Left lung (tissue), 10 donors: ENCODE measurements around the gene RGS12. TPM values are rescaled to one million over a fixed set of nuclear protein-coding genes. Genes with fewer than 3 reads are reported as not detected.

Experiments
- ATAC-seq: fragments of 200-7000 bp; cut with Tn5 transposase; one replicate; pipeline ENCODE4 v1.9.1; 2020; ENCODE audit warnings: moderate library complexity
- DNase-seq, 4 donors: peaks; one replicate each; pipeline ENCODE4 v3.0.0-alpha.2; 2013 to 2020
- H3K27ac ChIP-seq, 2 donors: fragments of 200-600 bp; sonication (generic) in 1 of 2; one replicate each; pipeline versions ENCODE4 v1.5.0 to v1.8.0; 2020 to 2021
- H3K27me3 ChIP-seq, 2 donors: fragments of 200-600 bp; sonication (generic) in 1 of 2; one replicate each; pipeline versions ENCODE4 v1.5.0 to v1.8.0; 2020 to 2021
- H3K36me3 ChIP-seq, 2 donors: fragments of 200-600 bp; sonication (generic) in 1 of 2; one replicate each; pipeline versions ENCODE4 v1.5.0 to v1.8.0; 2020 to 2021
- H3K4me1 ChIP-seq, 2 donors: fragments of 200-600 bp; one replicate each; pipeline ENCODE4 v1.8.0; 2021
- H3K4me3 ChIP-seq, 2 donors: fragments of 200-600 bp; sonication (generic) in 1 of 2; one replicate each; pipeline versions ENCODE4 v1.5.0 to v1.8.0; 2020 to 2021; ENCODE audit warnings: mild to moderate bottlenecking in 1 of 2
- H3K9me3 ChIP-seq, 2 donors: fragments of 200-600 bp; sonication (generic) in 1 of 2; one replicate each; pipeline versions ENCODE4 v1.5.0 to v1.8.0; 2020 to 2021
- intact Hi-C, 2 donors: fragments of 100-400 bp; cut with DNase I; formaldehyde crosslinking; loops; one replicate each; pipeline versions ENCODE4 v1.11.2 to v1.14.2; 2022
- polyA plus RNA-seq, 6 donors: library from polyadenylated mRNA; unstranded; fragments of 120-200 nt; gene quantifications; one replicate each; pipeline ENCODE4 v1.2.1, GENCODE V29; 2013; ENCODE audit not compliant: insufficient read length in 6 of 6
- total RNA-seq, 2 donors: library from RNA; stranded (reverse); fragmentation: NEBNext Ultra II Directional; extraction: Animal tissue kit (Norgen Biotek cat#: 25700); gene quantifications; one replicate each; pipeline ENCODE4 v1.2.1, GENCODE V29; 2021
- TF ChIP-seq, protein P1 (sequence below), 2 donors: fragments of 200-600 bp; sonication (generic) in 1 of 2; IDR thresholded peaks; one replicate each; pipeline versions ENCODE4 v1.5.0 to v1.8.0; 2021; ENCODE audit warnings: antibody characterized with exemption in 2 of 2
- donor health status: DM: no; HTN: yes; CAD: no.
- donor health status: DM: no; HTN: no; CAD: no.

The RGS12 gene
- total and polyA plus RNA-seq, 8 donors, result 28.2 to 80.7 (median 68.2) TPM

- H3K9me3 ChIP-seq, result no peaks in the 10 kb centered on the region
- H3K4me1 ChIP-seq, result peaks cover 0 to under 1% of the 10 kb centered on the region in 2 donors
- TF ChIP-seq, protein P1, sequence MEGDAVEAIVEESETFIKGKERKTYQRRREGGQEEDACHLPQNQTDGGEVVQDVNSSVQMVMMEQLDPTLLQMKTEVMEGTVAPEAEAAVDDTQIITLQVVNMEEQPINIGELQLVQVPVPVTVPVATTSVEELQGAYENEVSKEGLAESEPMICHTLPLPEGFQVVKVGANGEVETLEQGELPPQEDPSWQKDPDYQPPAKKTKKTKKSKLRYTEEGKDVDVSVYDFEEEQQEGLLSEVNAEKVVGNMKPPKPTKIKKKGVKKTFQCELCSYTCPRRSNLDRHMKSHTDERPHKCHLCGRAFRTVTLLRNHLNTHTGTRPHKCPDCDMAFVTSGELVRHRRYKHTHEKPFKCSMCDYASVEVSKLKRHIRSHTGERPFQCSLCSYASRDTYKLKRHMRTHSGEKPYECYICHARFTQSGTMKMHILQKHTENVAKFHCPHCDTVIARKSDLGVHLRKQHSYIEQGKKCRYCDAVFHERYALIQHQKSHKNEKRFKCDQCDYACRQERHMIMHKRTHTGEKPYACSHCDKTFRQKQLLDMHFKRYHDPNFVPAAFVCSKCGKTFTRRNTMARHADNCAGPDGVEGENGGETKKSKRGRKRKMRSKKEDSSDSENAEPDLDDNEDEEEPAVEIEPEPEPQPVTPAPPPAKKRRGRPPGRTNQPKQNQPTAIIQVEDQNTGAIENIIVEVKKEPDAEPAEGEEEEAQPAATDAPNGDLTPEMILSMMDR (IDR thresholded peaks at IDR 0.05), result no peak
- H3K36me3 ChIP-seq, result no peaks in the 10 kb centered on the region
- H3K27ac ChIP-seq, result no peak overlapping the region
- DNase-seq (no peak), ATAC-seq (no peak)
- H3K27me3 ChIP-seq, result no peaks in the 10 kb centered on the region
- intact Hi-C loops, result no loop called here
- H3K4me3 ChIP-seq, result no peak overlapping the region
Measured at GRCh38 chr4:3336382-3337356, 43.8 kb downstream of the RGS12 start.

GRCh38 chr4:3337357-3337732 lies 44.5 kb downstream of the RGS12 start:
- no peak for ATAC-seq
- H3K9me3 ChIP-seq, result no peaks in the 10 kb centered on the region
- H3K4me3 ChIP-seq, result no peak overlapping the region
- no peaks in the 10 kb centered on the region for H3K36me3 ChIP-seq
- intact Hi-C loops, result no loop called here
- H3K27me3 ChIP-seq, result no peaks in the 10 kb centered on the region
- peaks cover 0 to 3% of the 10 kb centered on the region in 2 donors for H3K4me1 ChIP-seq
- no peak for DNase-seq
- TF ChIP-seq, protein P1 (IDR thresholded peaks at IDR 0.05), result no peak
- H3K27ac ChIP-seq, result no peak overlapping the region

DNA sequence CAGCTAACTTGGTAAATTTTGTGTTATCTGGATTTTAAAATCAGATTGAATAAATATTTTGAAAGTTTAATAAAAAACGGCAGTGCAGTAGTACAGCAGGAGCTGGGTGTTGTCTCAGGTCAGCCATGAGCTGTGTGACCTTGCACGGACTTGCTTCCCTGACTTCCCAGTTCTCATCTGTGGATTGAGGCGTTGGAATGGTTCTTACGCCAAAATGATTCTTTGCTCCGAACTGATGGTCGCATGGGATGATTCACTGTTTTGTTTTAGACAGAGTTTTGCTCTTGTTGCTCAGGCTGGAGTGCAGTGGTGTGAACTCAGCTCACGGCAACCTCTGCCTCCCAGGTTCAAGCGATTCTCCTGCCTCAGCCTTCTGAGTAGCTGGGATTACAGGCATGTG lies 45.0 kb downstream of the RGS12 start:
- Histone ChIP-seq H3K27me3 (no peaks in the 10 kb centered on the region), H3K4me1 (peaks cover 0 to 3% of the 10 kb centered on the region in 2 donors), H3K9me3 (no peaks in the 10 kb centered on the region), H3K4me3 (no peak overlapping the region), H3K27ac (no peak overlapping the region), H3K36me3 (no peaks in the 10 kb centered on the region)
- intact Hi-C loops, result no loop called here
- no peak for ATAC-seq
- TF ChIP-seq, protein P1 (IDR thresholded peaks at IDR 0.05), result no peak
- no peak for DNase-seq

GRCh38 chr4:3338321-3338838 lies 45.6 kb downstream of the RGS12 start:
- DNase-seq, result peak in 1 of 4 donors; percentile 72
- TF ChIP-seq, protein P1 (IDR thresholded peaks at IDR 0.05), result no peak
- no peaks in the 10 kb centered on the region for H3K36me3 ChIP-seq
- ATAC-seq, result no peak
- H3K27me3 ChIP-seq, result no peaks in the 10 kb centered on the region
- H3K9me3 ChIP-seq, result no peaks in the 10 kb centered on the region
- H3K4me1 ChIP-seq, result peaks cover 0 to 3% of the 10 kb centered on the region in 2 donors
- no peak overlapping the region for H3K27ac ChIP-seq
- no peak overlapping the region for H3K4me3 ChIP-seq
- intact Hi-C loops, result no loop called here

DNA sequence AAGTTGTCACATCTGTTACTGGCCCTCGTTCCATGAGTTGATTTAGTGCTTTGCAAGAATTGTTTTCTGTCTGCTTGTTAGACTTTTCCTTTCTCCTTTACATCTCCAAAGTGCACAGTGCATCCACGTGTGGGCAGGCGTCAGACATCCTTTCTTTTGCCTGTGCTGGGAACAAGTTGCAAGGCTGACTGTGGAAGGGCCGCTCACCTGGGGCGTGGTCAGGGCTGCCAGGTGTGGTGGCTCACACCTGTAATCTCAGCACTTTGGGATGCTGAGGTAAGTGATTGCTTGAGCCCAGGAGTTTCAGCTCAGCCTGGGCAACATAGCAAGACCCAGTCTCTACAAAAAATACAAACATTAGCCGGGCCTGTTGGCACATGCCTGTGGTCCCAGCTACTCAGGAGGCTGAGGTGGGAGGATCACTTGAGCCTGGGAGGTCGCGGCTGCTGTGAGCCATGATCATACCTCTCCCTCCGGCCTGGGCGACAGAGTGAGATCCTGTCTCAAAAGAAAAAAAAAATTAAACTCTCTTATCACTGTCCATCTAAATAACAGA lies 46.2 kb downstream of the RGS12 start:
- no peak for ATAC-seq
- Histone ChIP-seq H3K27me3 (no peaks in the 10 kb centered on the region), H3K36me3 (no peaks in the 10 kb centered on the region), H3K4me3 (no peak overlapping the region), H3K27ac (no peak overlapping the region), H3K9me3 (no peaks in the 10 kb centered on the region), H3K4me1 (peaks cover 0 to 3% of the 10 kb centered on the region in 2 donors)
- intact Hi-C loops, result no loop called here
- peak in 1 of 4 donors; percentile 57 for DNase-seq
- TF ChIP-seq, protein P1 (IDR thresholded peaks at IDR 0.05), result no peak
